Stimulated activated CD4-positive, alpha-beta T cell treated with anti-CD3 and anti-CD28 coated beads, Interleukin-12 subunit alpha, Interleukin-12 subunit beta, amount 100 ng/mL, for 48 hours (primary cell): ENCODE results near the gene ARHGEF9.

Experiments
- DNase-seq, 3 donors: peaks; one replicate each; pipeline ENCODE4 v3.0.0-alpha.2; 2020; ENCODE audit warnings: low read depth in 2 of 3, low spot score in 1 of 3

The ARHGEF9 gene

DNA sequence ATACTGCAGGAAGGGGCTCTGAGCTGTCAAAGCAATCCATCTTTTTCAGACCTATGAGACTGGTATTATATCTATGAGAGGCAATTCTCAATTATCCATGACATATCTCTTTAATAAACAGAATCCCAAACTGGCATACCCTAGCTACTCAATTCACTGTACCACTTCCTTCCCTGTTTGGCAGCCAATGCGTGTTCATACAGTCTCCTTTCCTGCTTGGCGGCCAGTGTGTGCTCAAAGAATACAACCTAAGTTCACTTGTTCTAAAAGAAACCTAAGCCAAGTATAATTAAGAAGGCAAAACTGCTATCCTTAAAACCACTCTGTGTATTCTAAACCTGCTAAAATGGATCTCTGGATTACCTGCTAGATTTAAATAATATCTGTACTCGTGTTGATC is 38.3 kb downstream of the ARHGEF9 start:
- DNase-seq = no peak

DNA sequence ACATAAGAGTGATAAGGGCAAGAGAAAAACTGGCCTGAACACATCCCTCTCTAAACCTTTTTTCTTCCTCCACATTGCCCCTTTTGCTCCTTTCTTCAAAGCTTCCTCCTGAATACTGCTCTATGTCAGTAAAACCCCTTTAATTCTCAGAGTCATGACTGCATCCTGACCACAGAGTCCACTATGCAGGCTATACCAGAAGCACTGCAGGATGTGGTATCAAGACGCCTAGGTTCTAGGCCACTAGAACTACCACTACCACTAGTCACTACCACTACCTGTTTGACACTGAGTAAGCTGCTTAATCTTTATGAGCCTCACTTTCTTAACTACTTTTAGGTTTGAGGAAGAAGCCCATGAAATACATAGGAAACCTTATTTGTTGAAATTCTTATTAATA is 38.7 kb downstream of the ARHGEF9 start:
- DNase-seq = peak in 1 of 3 donors; percentile 1

DNA sequence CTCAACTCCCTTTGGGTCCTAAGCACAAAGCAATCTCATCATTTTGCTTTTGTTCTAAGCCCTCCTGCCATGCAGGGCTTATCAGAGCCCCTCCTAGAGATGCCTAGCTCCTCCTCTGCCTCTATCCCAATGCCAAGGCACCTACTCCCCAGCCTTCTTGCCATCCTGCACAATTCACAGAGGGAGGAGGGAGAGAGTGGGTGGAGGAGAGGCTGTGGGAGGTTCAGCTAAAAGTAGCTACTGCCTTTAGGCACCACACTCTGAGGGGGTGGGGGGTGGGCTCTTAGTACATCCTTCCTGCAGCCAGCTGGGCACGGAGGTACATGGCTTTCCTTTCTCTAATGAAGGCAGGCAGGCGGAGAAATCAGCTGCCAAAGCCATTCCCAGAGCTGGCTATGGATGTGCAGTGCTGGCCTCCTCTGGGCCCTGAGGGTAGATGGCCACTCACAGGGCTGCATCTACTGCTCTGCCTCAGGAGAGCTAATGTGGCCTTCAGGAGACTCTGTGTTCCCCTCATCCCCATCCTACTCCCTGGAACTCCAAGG is 40.1 kb downstream of the ARHGEF9 start:
- DNase-seq = no peak

DNA sequence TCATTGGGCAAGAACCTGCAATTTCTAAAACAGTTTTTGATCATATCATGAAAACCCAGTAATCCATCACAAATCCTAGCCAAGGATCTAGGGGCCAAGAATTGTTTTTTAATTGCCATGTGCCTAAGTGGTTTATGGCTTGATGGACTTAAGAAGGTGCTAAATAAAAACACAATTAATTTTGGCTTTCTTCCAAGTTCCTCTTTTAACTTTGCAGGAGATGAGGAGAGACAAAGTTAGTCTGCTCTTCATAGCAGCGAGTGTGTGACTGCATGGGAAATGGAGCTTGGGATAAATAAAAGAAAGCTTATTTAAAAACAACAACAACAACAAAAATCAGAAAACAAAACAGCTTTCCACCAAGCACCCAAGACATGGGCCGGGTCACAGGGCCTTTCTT is 41.4 kb downstream of the ARHGEF9 start:
- DNase-seq = no peak

DNA sequence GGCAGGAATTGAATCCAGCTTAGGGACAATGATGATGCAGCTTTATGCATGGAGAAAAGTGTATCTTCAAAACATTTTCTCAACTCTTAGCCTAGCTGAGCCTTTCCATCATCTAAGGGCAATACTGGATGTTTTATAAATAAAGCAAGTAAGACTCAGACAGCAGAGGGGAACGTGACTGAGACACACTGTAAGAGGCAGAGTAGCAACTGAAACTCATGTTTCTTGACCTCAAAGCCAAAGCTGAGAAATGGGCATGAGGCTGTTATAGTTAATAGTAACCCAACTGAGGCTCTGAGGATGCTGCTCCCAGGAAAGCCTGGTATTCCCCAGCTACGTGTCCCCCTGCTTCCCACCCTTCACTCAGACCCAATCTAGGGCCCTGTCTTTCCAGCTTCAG is 44.6 kb downstream of the ARHGEF9 start:
- no peak for DNase-seq

DNA sequence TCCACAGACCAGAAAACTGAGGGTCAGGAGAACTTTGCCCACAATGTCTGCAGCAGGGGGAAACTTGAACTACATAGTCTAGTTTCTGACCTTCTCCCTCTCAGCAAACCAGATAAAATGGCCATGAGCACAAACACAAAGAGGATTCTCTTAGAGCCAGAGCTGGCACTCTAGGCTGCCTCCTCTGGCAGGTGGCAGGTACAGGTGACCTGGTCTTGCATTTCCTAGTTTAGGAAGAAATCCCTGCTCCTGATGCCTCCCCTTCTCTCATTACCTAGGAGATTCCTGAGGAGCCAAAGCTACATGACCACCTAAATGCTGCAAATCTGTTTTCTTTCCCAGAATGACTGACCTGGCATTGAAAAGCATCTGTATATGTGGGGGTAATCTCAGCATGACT is 45.1 kb downstream of the ARHGEF9 start:
- DNase-seq = no peak

DNA sequence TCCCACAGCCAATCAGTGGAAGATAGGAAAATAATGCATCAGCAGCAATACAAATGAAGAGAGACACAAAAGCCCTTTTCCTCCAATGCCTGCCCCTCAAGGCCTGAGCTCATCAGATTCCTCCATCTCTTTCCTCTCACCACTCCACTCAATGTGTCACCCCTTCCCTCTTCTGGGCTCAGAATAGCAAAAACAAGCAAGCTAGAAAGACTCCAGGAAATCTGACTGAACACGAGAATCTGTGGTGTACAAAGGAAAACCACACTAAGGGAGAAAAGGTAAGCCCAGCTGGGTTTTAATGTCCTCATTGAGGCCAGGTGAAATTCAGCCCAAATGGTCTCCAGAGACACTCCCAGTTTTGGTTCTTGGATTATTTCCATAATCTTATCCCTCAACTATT is 46.3 kb downstream of the ARHGEF9 start:
- DNase-seq = no peak

DNA sequence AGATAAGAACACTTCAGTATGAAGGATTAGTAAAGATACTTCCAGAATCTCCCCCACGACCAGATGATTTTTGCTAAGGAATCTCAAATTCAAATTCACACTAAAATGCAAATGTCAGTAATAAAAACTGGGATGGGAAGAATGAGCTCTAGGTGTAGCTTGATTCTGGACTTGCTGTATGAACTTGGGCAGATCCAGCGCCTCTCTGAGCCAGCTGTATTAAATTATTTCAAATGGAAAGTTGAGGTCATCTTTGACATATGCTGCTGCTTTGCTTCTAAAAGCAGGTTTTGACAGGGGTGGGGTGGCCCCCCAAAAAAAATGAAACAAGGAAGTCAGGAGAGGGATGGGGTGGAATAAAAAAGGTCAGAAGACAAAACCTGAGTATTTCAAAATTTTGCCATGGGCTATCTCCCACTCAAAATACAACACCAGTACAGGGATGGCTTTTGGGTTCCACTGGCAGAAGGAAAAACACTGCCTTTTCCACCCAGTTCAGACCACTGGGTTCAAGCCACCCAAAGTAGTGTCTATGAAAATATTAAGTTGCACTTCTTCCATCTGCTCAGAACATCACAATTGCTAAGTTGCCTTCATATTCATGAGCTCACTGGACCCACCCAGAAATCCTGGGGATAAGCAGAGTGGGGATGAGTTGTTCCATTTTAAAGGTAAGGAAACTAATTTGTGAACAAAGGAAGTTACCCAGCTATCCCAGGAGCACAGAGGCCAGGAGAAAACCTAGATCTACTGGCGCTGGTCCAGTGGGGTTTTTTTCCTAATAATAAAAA is 47.7 kb downstream of the ARHGEF9 start:
- DNase-seq = no peak

DNA sequence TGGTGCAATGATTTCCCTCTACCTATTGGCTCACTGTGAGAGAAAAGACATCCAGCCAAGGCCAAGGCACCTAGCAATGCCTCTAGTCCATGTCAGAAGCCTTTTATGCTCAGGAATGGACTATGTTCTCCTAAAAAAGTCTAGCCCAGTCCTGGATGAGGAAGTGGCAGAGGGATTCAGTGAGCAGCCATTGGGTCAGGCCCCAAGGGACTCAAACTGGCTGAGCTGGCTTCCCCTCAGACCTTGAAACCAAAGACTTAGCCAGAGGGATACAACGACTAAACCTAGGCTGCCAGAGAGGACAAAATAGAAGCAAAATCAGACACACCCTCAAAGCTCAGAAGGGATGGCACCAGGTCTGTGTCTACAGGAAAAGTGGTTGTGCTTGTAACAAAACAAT is 49.1 kb downstream of the ARHGEF9 start:
- no peak for DNase-seq

DNA sequence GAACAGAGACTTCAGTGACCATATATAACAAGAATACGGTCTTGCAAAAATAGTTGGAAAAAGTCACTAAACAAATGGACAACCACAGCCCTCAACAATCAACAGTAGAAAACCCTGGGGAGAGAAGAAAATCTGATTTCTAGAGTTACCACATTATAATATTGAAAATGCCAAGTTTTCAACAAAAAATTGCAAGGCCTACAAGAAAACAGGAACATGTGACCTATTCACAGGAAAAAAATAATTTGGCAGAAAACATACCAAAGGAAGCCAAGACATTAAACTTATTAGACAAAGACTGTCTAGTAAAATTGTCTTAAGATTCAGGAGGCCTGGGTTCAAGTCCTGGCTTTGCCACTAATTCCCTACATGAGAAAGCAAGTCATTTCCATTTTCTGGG is 64.7 kb downstream of the ARHGEF9 start:
- no peak for DNase-seq

DNA sequence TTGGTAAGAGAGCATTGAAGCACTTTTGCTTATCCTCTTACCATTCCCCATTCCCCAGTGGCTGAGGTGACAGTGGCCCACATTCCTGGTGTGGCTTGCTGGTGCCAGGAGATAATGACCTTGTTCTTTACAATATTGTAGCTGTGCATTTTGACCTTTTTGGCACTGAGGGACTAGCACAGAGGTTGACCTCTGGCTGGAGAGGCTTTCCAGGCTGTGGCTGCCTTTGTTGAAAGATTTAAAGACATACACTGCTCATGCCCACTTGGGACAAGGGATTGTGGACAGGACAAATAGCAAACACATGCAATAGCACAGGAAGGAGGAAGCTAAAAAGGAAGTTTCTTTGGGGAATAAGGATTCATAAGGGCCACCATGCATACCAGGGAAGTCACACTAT is 65.4 kb downstream of the ARHGEF9 start:
- DNase-seq = no peak

DNA sequence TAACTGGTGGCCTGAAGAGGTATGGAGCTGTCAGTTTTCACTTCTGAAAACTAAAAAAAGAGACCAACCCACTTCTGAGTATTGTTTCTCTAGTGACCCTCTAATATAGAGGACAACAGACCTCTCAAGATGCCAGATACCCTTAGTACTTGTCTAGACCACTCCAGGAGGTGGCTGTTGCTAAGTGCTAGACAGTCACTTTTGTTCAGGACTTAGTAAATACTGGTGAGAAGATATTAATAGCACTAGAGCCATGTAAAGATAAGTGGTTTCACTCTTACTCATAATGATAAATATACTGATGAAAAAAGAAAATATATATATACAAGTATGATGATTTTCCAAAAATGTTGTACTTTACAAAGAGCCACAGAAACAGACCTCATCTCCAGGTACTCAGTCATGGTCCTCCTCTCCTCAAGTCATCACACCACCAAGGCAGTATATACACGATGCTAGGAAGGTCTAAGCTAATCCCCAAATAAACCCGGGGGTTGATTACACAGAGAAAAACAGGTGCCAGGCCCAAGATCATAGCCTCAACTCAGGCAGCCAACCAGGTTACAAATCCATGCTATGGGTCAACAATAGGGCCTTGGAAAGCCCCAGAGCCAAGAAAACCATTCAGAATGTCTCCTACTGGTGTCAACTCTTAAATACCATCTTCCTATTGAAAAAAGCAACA is 66.9 kb downstream of the ARHGEF9 start:
- DNase-seq = no peak

DNA sequence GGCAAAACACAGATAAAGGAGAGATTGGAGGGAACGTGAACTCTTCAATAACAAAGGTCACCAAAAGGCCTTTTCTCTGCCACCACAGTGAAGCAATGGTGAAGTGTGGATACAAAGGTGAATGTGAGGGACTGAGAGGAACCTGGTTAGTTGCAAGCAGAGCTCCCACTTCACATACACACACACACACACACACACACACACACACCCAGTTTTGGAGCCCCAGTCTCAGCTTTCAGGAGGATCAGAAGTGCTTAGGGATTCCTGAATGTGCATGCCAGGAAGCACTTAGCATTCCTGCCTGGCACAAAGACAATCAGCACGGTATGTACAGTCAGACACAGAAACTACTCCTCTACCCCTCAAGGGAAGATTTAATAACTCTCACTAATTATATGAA is 71.5 kb downstream of the ARHGEF9 start:
- no peak for DNase-seq

DNA sequence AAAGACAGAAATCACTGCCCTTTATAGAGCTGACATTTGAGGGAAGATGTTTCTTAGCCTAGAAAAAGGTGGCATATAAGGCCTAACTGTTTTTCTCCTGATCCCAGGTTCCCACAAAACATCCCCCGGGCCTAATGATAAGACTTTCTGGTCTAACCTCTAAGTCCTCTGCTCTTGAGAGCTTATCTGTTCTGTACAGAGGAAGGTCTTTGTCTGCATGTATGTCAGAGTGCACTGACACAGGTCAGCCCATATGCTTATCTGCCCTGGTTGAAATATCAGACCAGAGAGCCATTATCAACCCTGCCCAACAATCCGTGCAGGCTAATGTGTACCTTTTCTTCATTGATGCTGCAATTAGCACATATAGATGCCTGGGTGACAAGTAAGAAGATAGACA is 76.2 kb downstream of the ARHGEF9 start:
- DNase-seq = no peak

DNA sequence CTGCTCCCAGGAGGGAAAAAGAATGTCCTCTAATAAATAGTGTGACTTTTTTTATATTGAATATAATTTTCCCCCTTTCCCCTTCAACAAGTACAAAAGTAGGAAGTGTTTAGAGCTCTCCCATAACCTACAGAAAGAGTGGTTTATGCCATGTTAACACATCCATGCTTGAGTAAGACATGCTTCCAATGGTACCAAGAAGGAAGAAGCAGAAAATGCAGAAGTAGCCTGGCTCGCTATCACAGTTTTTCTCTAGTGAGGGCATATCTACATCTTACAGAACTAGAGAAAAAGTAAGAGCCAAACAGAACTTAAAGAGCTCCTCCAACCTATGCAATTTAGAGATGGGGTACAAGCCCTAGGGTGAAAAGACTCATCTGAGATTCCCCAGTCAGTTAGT is 82.5 kb downstream of the ARHGEF9 start:
- no peak for DNase-seq

DNA sequence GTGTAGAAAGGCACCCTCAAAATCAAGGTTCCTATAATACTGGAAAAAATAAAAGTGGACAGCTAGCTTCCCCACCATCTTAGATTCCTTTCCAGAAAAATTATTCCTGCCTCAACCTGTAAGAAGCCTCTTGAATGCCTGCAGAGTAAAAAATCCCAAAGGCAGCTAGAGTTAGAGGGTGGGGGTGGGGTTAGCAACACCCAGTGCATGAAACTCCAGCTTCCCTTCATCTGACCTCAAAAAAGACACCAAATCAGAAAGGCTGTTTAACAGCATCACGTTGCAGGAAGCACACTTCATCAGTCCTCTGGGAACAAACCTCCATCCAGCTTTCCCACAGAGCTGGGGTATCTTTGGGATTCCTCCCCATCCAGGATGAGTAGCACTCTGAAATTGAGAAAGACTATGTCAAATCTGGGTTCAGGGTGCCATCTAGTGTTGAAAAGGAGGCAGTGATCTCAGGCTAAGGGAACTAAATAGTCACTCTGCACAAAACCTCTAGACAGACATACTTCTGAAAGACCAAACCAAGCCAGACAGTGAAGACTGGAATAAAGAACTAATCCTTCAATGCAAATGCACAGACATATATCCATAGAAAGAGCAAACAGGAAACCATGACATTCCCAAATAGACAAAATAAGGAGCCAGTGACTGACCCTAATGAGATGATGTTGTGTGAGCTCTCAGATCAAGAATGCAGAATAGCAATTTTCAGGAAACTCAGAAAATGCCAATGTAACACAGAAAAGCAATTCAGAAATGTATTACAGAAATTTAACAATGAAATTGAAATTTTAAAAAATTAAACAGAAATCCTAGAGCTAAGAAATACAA is 97.9 kb downstream of the ARHGEF9 start:
- peak in 1 of 3 donors; percentile 23 for DNase-seq

DNA sequence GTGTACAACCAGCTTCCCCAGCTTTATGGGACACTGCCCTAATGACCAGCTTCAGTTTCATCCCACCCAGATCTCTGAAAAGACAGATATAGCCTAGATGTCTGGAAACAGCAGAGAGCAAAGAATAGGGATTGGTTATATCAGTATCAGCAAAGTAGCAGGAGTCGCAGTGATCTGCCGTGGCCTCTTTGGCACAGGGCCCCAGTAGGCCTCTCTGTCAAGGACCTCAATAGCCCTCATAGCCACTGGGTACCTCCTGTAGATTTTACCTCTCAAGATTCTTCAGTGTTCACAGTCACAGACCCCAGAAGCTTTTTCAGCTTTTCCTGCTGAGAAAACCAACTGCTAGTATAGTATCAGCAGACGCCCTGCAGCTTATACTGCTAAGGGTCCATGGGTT is 104.6 kb downstream of the ARHGEF9 start:
- no peak for DNase-seq

DNA sequence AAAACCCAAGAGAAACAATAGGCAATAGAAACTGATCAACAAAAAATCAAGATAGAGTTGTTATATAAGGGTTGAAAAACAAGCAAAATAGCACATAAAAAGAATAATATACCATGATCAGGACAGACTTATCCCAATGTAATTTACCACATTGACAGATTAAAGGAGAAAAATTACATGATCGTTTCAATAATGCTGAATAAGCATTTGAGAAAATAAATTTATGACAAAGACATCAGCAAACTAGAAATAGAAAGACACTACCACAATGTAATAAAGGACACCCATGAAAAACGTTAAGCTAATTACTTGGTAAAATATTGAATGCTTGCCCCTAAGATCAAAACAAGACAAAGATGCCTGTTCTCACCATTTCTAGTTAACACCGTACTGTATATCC is 105.6 kb downstream of the ARHGEF9 start:
- DNase-seq = no peak

DNA sequence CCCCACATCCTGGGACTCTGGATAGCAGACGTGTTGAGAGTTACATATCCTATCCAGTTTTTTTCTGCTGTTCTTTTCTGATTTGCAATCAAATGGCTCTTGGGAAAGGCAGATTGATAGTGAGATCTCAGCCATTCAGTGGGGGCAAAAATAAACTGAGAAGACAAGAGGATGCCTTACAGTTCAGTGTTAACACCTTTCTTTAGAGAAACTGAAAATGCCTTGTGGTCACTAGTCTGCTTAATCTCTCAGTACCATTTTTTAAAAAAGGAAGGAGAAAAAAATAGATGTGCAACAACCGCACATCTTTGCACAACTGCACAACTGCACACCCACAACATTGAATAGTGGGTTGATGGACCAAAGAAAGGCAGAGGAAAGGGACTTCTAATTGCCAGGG is 109.3 kb downstream of the ARHGEF9 start:
- no peak for DNase-seq

DNA sequence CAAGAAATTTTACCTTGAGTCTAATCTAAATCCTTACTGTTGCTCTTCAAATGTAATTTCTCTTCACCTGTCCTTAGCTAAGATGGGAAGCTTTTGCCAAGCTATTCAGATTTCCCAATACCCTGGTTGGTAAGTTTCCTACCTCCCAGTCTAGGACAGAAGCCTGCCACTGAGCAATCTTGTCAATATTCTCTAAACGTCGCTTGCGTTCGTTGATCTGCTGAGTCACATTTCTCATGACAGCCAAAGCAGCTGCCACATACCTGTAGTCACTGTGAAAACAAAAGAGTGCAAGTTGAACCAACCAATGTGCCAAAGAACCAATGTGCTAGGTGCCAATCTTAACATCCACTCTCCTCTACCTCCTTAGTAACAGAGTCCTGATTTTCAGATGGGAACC is 111.1 kb downstream of the ARHGEF9 start:
- DNase-seq = no peak

DNA sequence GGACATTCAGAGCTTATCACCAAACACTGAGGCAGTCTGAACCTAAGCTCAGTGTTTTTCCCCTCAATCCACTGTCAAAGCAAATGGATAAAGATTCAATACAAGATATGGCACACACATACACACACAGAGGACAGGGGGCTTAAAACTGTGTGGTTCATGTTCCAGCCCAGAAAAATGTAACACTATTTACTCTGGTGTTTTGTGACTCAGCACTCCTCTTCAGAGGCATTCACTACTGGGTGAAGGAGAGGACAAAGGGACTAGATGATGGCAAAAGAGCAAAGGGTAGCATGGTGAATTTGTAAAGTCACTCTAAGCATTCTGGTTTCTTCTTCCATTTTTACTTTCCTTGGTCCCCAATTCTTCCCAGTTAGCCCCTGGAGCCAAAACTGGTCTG is 120.3 kb downstream of the ARHGEF9 start:
- DNase-seq = no peak

DNA sequence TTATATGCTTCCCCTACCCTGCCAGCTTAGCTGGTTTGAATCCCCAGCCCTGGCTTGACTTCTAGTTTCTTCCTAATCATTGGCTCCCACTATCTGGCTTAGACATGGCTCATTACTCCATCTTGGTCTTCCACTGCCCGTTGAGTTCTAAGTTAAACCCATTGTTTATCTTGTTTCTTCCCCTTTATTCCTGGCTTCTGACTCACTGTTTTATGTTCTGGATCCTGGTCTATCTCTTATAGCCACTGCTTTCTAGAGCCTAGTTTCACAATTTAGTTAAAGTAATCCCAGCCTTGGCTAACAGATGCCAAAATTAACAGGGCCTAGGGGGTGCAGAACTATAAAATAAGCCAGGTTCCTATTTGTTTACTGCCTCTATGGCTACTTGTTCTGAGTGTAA is 120.9 kb downstream of the ARHGEF9 start:
- DNase-seq = no peak
